HCT116 (cell line): ENCODE results near the gene HSPA12A.

ENCODE experiments used
- CEBPB ChIP-seq: IDR thresholded peaks from 2 replicates; pipeline ENCODE4 v1.6.1; 2012; ENCODE audit warnings: low read depth
- EGR1 ChIP-seq: IDR thresholded peaks from 2 replicates; pipeline ENCODE4 v1.6.1; 2012; ENCODE audit warnings: low read depth
- ELF1 ChIP-seq: IDR thresholded peaks from 2 replicates; pipeline ENCODE4 v1.6.1; 2012; ENCODE audit warnings: low read depth, borderline replicate concordance
- EZH2 ChIP-seq: fragments of 200-600 bp; sonication (generic); IDR thresholded peaks from 2 replicates; pipeline ENCODE4 v1.6.1; 2017; ENCODE audit warnings: antibody characterized with exemption, mixed run types
- POLR2A ChIP-seq: IDR thresholded peaks from 2 replicates; pipeline ENCODE4 v1.7.0; 2011; ENCODE audit warnings: borderline replicate concordance; ENCODE audit not compliant: insufficient read depth, insufficient read length; ENCODE audit errors: extremely low read depth
- POLR2AphosphoS5 ChIP-seq: IDR thresholded peaks from 2 replicates; pipeline ENCODE4 v1.6.1; 2011; ENCODE audit warnings: mild to moderate bottlenecking, low read depth, low read length, moderate library complexity
- RAD21 ChIP-seq: IDR thresholded peaks from 2 replicates; pipeline ENCODE4 v1.6.1; 2012; ENCODE audit warnings: low read depth, mild to moderate bottlenecking
- SP1 ChIP-seq: IDR thresholded peaks from 2 replicates; pipeline ENCODE4 v1.6.1; 2012; ENCODE audit warnings: low read depth
- SRF ChIP-seq: IDR thresholded peaks from 2 replicates; pipeline ENCODE4 v1.6.1; 2012; ENCODE audit warnings: low read depth
- YY1 ChIP-seq: IDR thresholded peaks from 2 replicates; pipeline ENCODE4 v1.6.1; 2011; ENCODE audit warnings: low read length, low read depth, moderate library complexity, mild to moderate bottlenecking; ENCODE audit not compliant: insufficient replicate concordance; ENCODE audit errors: extremely low read depth
- TF ChIP-seq, protein P1 (sequence below), 3 experiments: fragments of 200-600 bp in 1 of 3; sonication (generic) in 1 of 3; IDR thresholded peaks in 2 of 3; conservative IDR thresholded peaks in 1 of 3; 2 replicates each; pipeline ENCODE4 v1.5.1; 2012 to 2017; ENCODE audit warnings: low read depth in 2 of 3, low read length in 2 of 3, antibody characterized with exemption in 1 of 3, borderline replicate concordance in 1 of 3, control low read depth in 1 of 3, mild to moderate bottlenecking in 1 of 3, mixed read lengths in 1 of 3, mixed run types in 1 of 3, moderate library complexity in 1 of 3; ENCODE audit not compliant: insufficient read depth in 1 of 3
- TF ChIP-seq, protein P2 (sequence below): IDR thresholded peaks from 2 replicates; pipeline ENCODE4 v1.6.1; 2012; ENCODE audit warnings: low read depth
- TF ChIP-seq, protein P3 (sequence below): IDR thresholded peaks from 2 replicates; pipeline ENCODE4 v1.6.1; 2011; ENCODE audit warnings: mild to moderate bottlenecking, low read length, moderate library complexity; ENCODE audit not compliant: insufficient replicate concordance; ENCODE audit errors: extremely low read depth
- TF ChIP-seq, protein P4 (sequence below): IDR thresholded peaks from 2 replicates; pipeline ENCODE4 v1.6.1; 2012

DNA sequence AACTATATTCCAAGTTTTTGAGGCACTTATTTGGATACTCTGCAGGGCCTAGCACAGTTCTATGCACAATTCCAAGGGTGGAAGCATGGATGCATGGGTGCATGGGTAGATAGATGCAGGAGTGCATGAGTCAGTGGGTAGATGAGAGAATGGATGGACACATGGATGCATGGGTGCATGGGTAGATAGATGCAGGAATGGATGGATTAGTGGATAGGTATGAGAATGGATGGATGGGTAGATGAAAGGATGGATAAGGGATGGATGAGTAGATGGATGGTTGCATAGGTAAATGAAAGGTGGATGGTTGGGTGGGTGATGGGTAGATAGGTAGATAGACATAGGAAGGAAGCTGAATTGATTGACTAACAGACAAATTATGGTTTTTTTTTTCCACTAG is 106.0 kb downstream of the HSPA12A start:
- no peak for TF ChIP-seq YY1
- TF ChIP-seq CEBPB = no peak
- TF ChIP-seq, protein P1, sequence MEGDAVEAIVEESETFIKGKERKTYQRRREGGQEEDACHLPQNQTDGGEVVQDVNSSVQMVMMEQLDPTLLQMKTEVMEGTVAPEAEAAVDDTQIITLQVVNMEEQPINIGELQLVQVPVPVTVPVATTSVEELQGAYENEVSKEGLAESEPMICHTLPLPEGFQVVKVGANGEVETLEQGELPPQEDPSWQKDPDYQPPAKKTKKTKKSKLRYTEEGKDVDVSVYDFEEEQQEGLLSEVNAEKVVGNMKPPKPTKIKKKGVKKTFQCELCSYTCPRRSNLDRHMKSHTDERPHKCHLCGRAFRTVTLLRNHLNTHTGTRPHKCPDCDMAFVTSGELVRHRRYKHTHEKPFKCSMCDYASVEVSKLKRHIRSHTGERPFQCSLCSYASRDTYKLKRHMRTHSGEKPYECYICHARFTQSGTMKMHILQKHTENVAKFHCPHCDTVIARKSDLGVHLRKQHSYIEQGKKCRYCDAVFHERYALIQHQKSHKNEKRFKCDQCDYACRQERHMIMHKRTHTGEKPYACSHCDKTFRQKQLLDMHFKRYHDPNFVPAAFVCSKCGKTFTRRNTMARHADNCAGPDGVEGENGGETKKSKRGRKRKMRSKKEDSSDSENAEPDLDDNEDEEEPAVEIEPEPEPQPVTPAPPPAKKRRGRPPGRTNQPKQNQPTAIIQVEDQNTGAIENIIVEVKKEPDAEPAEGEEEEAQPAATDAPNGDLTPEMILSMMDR (IDR thresholded peaks at IDR 0.05 in 2 of 3, conservative IDR thresholded peaks at IDR 0.05 in 1 of 3; ENCODE audit: borderline replicate concordance in 1 of 3, insufficient read depth in 1 of 3, low read depth in 2 of 3, low read length in 2 of 3) = no peak
- TF ChIP-seq SRF = no peak
- TF ChIP-seq POLR2AphosphoS5 = no peak
- TF ChIP-seq POLR2A = no peak
- no peak for TF ChIP-seq EGR1
- no peak for TF ChIP-seq EZH2
- TF ChIP-seq ELF1 = no peak
- TF ChIP-seq, protein P2, sequence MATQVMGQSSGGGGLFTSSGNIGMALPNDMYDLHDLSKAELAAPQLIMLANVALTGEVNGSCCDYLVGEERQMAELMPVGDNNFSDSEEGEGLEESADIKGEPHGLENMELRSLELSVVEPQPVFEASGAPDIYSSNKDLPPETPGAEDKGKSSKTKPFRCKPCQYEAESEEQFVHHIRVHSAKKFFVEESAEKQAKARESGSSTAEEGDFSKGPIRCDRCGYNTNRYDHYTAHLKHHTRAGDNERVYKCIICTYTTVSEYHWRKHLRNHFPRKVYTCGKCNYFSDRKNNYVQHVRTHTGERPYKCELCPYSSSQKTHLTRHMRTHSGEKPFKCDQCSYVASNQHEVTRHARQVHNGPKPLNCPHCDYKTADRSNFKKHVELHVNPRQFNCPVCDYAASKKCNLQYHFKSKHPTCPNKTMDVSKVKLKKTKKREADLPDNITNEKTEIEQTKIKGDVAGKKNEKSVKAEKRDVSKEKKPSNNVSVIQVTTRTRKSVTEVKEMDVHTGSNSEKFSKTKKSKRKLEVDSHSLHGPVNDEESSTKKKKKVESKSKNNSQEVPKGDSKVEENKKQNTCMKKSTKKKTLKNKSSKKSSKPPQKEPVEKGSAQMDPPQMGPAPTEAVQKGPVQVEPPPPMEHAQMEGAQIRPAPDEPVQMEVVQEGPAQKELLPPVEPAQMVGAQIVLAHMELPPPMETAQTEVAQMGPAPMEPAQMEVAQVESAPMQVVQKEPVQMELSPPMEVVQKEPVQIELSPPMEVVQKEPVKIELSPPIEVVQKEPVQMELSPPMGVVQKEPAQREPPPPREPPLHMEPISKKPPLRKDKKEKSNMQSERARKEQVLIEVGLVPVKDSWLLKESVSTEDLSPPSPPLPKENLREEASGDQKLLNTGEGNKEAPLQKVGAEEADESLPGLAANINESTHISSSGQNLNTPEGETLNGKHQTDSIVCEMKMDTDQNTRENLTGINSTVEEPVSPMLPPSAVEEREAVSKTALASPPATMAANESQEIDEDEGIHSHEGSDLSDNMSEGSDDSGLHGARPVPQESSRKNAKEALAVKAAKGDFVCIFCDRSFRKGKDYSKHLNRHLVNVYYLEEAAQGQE = no peak
- TF ChIP-seq RAD21 = no peak
- TF ChIP-seq, protein P3, sequence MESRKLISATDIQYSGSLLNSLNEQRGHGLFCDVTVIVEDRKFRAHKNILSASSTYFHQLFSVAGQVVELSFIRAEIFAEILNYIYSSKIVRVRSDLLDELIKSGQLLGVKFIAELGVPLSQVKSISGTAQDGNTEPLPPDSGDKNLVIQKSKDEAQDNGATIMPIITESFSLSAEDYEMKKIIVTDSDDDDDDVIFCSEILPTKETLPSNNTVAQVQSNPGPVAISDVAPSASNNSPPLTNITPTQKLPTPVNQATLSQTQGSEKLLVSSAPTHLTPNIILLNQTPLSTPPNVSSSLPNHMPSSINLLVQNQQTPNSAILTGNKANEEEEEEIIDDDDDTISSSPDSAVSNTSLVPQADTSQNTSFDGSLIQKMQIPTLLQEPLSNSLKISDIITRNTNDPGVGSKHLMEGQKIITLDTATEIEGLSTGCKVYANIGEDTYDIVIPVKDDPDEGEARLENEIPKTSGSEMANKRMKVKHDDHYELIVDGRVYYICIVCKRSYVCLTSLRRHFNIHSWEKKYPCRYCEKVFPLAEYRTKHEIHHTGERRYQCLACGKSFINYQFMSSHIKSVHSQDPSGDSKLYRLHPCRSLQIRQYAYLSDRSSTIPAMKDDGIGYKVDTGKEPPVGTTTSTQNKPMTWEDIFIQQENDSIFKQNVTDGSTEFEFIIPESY = no peak
- TF ChIP-seq, protein P4, sequence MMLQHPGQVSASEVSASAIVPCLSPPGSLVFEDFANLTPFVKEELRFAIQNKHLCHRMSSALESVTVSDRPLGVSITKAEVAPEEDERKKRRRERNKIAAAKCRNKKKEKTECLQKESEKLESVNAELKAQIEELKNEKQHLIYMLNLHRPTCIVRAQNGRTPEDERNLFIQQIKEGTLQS = no peak
- no peak for TF ChIP-seq SP1
